Esophagus muscularis mucosa (tissue), 4 donors: ENCODE measurements around the gene YY1AP1.

ENCODE experiments used
- EP300 ChIP-seq: sonication (generic); formaldehyde crosslinking; IDR thresholded peaks from one replicate; pipeline ENCODE4 v1.6.1; 2017; ENCODE audit warnings: antibody characterized with exemption
- POLR2A ChIP-seq: fragments of 450-650 bp; IDR thresholded peaks from one replicate; pipeline ENCODE4 v1.6.1; 2017; ENCODE audit warnings: antibody characterized with exemption, moderate library complexity, mild to moderate bottlenecking, low read depth
- POLR2AphosphoS5 ChIP-seq, 2 donors: sonication (generic); formaldehyde crosslinking; IDR thresholded peaks; one replicate each; pipeline ENCODE4 v1.6.1; 2017; ENCODE audit warnings: antibody characterized with exemption in 2 of 2
- TF ChIP-seq, protein P1 (sequence below), 3 experiments: fragments of 200-600 bp in 2 of 3; fragments of 450-650 bp in 1 of 3; sonication (generic) in 2 of 3; IDR thresholded peaks; one replicate each; pipeline ENCODE4 v1.5.1; 2017 to 2019; ENCODE audit warnings: antibody characterized with exemption in 3 of 3, mild to moderate bottlenecking in 2 of 3, moderate library complexity in 1 of 3

DNA sequence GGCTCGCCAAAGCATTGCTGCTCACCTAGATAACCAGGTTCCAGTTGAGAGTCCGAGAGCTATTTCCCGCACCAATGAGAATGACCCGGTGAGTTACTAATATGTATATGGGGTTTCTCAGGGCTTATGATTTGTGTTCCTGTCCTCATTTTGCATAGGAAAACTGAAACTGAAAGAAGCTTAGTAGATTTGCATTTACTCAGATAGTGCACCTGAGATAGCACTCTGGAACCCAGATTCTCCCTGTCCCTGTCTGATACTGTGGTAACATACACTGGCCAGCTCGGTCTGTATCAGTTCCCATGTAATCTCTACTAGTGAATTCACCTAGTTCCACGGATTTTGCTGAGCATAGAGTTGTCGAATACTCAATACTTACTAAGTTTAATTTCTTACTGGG lies 28.5 kb upstream of the YY1AP1 start:
- TF ChIP-seq, protein P1, sequence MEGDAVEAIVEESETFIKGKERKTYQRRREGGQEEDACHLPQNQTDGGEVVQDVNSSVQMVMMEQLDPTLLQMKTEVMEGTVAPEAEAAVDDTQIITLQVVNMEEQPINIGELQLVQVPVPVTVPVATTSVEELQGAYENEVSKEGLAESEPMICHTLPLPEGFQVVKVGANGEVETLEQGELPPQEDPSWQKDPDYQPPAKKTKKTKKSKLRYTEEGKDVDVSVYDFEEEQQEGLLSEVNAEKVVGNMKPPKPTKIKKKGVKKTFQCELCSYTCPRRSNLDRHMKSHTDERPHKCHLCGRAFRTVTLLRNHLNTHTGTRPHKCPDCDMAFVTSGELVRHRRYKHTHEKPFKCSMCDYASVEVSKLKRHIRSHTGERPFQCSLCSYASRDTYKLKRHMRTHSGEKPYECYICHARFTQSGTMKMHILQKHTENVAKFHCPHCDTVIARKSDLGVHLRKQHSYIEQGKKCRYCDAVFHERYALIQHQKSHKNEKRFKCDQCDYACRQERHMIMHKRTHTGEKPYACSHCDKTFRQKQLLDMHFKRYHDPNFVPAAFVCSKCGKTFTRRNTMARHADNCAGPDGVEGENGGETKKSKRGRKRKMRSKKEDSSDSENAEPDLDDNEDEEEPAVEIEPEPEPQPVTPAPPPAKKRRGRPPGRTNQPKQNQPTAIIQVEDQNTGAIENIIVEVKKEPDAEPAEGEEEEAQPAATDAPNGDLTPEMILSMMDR (IDR thresholded peaks at IDR 0.05): no peak
- TF ChIP-seq POLR2AphosphoS5 (IDR thresholded peaks at IDR 0.05): no peak
- TF ChIP-seq POLR2A: no peak
- no peak for TF ChIP-seq EP300
